IPS DF 6.9 (cell line): ENCODE measurements around the gene VRK3.
"Not testable (repeated sequence)": the region's sequence is repeated elsewhere in the genome, so short reads cannot be mapped to it uniquely, and the experiment has no call there.

Experiments
- DNase-seq: peaks from one replicate; pipeline ENCODE4 v3.0.0-alpha.2; 2013; ENCODE audit warnings: low read depth, low spot score
- H3K27ac ChIP-seq: one replicate; pipeline ENCODE4 v1.5.1; 2013; ENCODE audit warnings: low read length, control low read depth
- H3K27me3 ChIP-seq: 2 replicates; pipeline ENCODE4 v1.6.1; 2013; ENCODE audit warnings: mild to moderate bottlenecking, low read length; ENCODE audit not compliant: control insufficient read depth, insufficient read depth
- H3K36me3 ChIP-seq: 2 replicates; pipeline ENCODE4 v1.6.1; 2013; ENCODE audit warnings: low read length; ENCODE audit not compliant: control insufficient read depth, insufficient read depth
- H3K4me1 ChIP-seq: 2 replicates; pipeline ENCODE4 v1.6.1; 2013; ENCODE audit warnings: low read length; ENCODE audit not compliant: control insufficient read depth, insufficient read depth
- H3K4me3 ChIP-seq: 2 replicates; pipeline ENCODE4 v1.5.1; 2013; ENCODE audit warnings: mild to moderate bottlenecking, low read length
- H3K9me3 ChIP-seq: 2 replicates; pipeline ENCODE4 v1.6.1; 2013; ENCODE audit warnings: low read length, inconsistent platforms; ENCODE audit not compliant: control insufficient read depth, insufficient read depth
- WGBS: extraction: QIAGEN DNeasy Blood & Tissue Kit; methylation state at CpG from one replicate; pipeline ENCODE4 v1.1.7; 2013; ENCODE audit warnings: mixed read lengths, missing lambda C conversion rate; ENCODE audit not compliant: insufficient read length, insufficient coverage; 5-methylcytosine and 5-hydroxymethylcytosine counted together

The VRK3 gene

GRCh38 chr19:49950590-49950948 is 74.6 kb downstream of the VRK3 start:
- H3K27ac ChIP-seq = no peak overlapping the region
- no peak for DNase-seq
- H3K4me1 ChIP-seq = no peaks in the 10 kb centered on the region; the same call in 1 of the 2 replicates
- no peaks in the 10 kb centered on the region for H3K9me3 ChIP-seq
- H3K27me3 ChIP-seq = no peaks in the 10 kb centered on the region
- H3K36me3 ChIP-seq = no peaks in the 10 kb centered on the region
- H3K4me3 ChIP-seq = no peak overlapping the region
- WGBS = no CpG with 5 or more reads among the region's 5 CpGs

DNA sequence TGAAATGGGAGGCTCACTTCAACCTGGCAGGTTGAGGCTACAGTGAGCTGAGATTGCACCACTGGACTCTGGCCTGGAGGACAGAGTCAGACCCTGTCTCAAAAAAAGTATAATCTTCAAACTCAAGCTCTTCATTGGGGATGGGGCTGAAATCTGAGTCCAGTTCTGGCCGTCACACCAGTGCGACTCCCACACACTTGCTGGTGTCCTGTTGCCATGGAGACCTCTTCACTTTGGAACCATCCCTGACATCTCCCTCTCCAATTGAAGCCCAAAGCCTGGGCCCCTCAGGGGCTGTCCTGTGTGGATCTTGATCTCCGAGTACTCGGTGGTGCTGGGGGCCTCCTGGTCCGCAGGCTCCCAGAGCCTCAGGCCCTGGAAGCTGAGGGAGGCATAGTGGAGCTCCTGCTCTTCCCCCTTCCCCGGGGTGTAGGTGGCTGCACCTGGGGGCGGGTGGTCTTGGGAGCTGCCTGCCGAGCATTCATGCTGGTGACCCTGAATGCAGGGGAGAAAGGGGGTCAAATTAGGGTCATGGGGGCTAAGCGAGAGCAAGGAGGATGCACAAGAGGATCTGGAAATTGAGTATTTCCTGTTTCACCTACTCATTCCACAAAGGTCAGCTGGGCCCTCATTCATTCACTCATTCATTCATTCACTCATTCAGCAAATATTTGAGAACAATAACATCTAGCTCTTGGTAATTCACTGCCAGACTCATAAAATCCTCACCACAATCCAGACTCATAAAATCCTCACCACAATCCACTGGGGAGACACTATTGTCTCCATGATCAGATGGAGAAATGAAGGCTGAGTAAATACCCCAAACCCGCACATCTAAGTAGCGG is 75.2 kb downstream of the VRK3 start:
- no peaks in the 10 kb centered on the region for H3K36me3 ChIP-seq
- H3K9me3 ChIP-seq = no peaks in the 10 kb centered on the region
- H3K4me3 ChIP-seq = no peak overlapping the region
- H3K4me1 ChIP-seq = no peaks in the 10 kb centered on the region; the same call in 1 of the 2 replicates
- WGBS = no CpG with 5 or more reads among the region's 11 CpGs
- DNase-seq = no peak
- H3K27ac ChIP-seq = no peak overlapping the region
- no peaks in the 10 kb centered on the region for H3K27me3 ChIP-seq

DNA sequence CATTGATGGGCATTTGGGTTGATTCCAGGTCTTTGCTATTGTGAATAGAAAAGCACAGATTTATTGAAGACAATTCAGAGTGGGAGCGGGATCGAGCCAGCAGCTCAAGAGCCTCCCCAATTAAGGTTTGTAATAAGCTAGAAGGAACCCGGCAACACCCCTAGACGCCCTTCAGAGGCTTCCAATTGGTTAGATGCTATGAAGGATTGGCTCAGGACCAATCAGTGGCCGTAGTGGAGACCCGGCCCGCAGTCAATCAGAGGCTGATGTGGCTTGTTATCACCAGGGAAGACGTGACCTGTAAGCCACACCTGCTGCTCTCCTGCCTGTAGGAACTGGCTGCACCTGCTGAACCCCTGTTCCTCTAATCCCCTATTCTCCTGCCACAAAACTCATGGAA is 78.8 kb downstream of the VRK3 start:
- no CpG with 5 or more reads among the region's 8 CpGs for WGBS
- H3K4me3 ChIP-seq = no peak overlapping the region
- no peaks in the 10 kb centered on the region for H3K36me3 ChIP-seq
- no peak for DNase-seq
- H3K27ac ChIP-seq = no peak overlapping the region
- H3K27me3 ChIP-seq = no peaks in the 10 kb centered on the region
- H3K4me1 ChIP-seq = no peaks in the 10 kb centered on the region
- no peaks in the 10 kb centered on the region for H3K9me3 ChIP-seq

GRCh38 chr19:49944567-49944966 is 80.6 kb downstream of the VRK3 start:
- not testable (repeated sequence) for H3K36me3 ChIP-seq, H3K27me3 ChIP-seq, H3K9me3 ChIP-seq, H3K4me1 ChIP-seq, H3K4me3 ChIP-seq, H3K27ac ChIP-seq, DNase-seq
- WGBS = no CpG with 5 or more reads among the region's 5 CpGs

DNA sequence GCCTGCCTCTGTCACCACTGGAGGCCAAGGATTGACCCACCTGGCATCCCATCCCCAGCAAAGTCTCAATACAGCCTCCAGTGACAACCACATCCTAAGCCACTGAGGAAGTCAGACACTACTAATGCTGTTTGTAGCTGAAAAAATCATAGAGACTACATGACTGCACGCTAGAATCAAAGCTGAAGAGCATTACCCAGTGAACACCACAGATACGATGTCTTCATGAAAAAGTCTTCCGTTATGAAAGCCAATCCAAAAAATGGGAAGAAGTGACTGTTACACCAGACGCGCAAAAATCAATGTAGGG is 84.7 kb downstream of the VRK3 start:
- no peak for DNase-seq
- WGBS = no CpG with 5 or more reads among the region's 5 CpGs
- H3K27ac ChIP-seq = no peak overlapping the region
- no peaks in the 10 kb centered on the region for H3K27me3 ChIP-seq
- no peaks in the 10 kb centered on the region for H3K9me3 ChIP-seq
- H3K4me1 ChIP-seq = no peaks in the 10 kb centered on the region
- H3K36me3 ChIP-seq = no peaks in the 10 kb centered on the region
- H3K4me3 ChIP-seq = no peak overlapping the region

- WGBS = no CpG with 5 or more reads among the region's 7 CpGs
- DNase-seq = no peak
- Histone ChIP-seq H3K4me3 (no peak overlapping the region), H3K36me3 (no peaks in the 10 kb centered on the region), H3K27ac (no peak overlapping the region), H3K4me1 (no peaks in the 10 kb centered on the region), H3K27me3 (no peaks in the 10 kb centered on the region), H3K9me3 (no peaks in the 10 kb centered on the region)
Measured at GRCh38 chr19:49939721-49940481, 85.3 kb downstream of the VRK3 start.

DNA sequence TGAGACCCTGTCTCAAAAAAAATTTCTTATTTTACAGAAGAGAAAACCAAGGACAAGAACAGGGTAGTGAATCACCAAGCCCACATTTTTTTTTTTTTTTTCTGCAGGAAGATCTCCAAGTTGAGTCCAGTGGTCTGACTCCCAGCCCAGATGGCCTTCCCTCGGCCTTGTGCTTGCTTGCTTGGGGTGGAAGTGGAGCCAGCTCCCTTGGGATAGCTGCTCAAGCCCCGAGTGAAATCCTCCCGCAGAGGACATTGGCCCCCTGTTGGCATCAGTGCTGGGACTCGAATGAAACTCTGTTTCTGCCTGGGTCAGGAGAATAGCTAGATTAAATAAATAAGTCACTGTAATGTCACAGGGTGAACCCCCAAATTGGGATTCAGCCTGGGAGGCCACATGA is 86.5 kb downstream of the VRK3 start:
- Histone ChIP-seq H3K9me3 (no peaks in the 10 kb centered on the region), H3K4me3 (no peak overlapping the region), H3K27me3 (no peaks in the 10 kb centered on the region), H3K4me1 (no peaks in the 10 kb centered on the region), H3K36me3 (no peaks in the 10 kb centered on the region), H3K27ac (no peak overlapping the region)
- no CpG with 5 or more reads among the region's 4 CpGs for WGBS
- DNase-seq = no peak

GRCh38 chr19:49937750-49938381 is 87.3 kb downstream of the VRK3 start:
- no peaks in the 10 kb centered on the region for H3K9me3 ChIP-seq
- no peak overlapping the region for H3K27ac ChIP-seq
- no peak overlapping the region for H3K4me3 ChIP-seq
- no peak for DNase-seq
- H3K27me3 ChIP-seq = no peaks in the 10 kb centered on the region
- no peaks in the 10 kb centered on the region for H3K36me3 ChIP-seq
- no peaks in the 10 kb centered on the region for H3K4me1 ChIP-seq
- no CpG with 5 or more reads among the region's 35 CpGs for WGBS

DNA sequence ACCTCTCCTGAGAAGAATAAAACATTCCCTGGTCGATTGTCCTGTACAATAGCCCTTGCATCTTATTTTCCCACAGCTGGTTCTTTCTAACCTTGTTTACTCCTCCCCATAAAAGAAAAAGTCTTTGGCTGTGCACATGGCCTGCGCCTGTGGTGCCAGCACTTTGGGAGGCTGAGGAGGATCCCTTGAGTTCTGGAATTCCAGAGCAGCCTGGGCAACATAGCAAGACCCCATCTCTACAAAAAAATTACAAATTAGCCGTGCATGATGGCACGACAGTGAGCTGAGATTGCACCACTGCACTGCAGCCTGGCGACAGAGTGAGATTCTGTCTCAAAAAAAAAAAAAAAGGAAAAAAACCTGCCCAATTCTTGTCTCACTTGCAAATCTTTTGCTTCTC is 88.6 kb downstream of the VRK3 start:
- Histone ChIP-seq H3K4me1 (no peaks in the 10 kb centered on the region), H3K9me3 (no peaks in the 10 kb centered on the region), H3K27ac (no peak overlapping the region), H3K27me3 (no peaks in the 10 kb centered on the region), H3K36me3 (no peaks in the 10 kb centered on the region), H3K4me3 (no peak overlapping the region)
- no peak for DNase-seq
- no CpG with 5 or more reads among the region's 5 CpGs for WGBS

DNA sequence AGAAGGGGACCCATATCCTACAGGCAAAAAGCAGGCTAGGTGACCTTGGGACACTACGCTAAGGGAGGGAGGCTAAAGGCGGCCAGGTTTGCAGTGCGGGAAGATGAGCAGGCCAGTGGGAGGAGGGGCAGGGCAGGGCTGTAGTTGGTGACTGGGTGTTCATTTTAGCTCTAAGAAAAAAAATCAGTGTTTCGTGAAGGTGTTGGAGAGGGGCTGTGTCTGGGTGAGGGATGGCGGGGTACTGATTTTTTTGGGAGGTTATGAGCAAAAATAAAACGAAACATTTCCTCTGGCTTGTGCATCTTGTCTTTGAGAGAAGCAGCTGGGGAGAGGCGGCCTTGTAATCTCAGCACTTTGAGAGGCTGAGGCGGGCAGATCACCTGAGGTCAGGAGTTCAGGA is 91.5 kb downstream of the VRK3 start:
- Histone ChIP-seq H3K9me3 (no peaks in the 10 kb centered on the region), H3K36me3 (no peaks in the 10 kb centered on the region), H3K4me3 (no peak overlapping the region), H3K27me3 (no peaks in the 10 kb centered on the region), H3K27ac (no peak overlapping the region), H3K4me1 (peaks cover 1% of the 10 kb centered on the region; the same call in 1 of the 2 replicates)
- no peak for DNase-seq
- 100% methylated on average over 1 of the region's 8 CpGs for WGBS
